ENCODE measurements around the gene MSANTD1. TPM values are rescaled to one million over a fixed set of nuclear protein-coding genes. Genes with fewer than 3 reads are reported as not detected.

Gene MSANTD1
- total and polyA plus RNA-seq, 2 of the 8 experiments (the other 6 are each of a cell fraction or from before 2014, with no cell fraction given): 0.23 to 0.45 TPM

DNA sequence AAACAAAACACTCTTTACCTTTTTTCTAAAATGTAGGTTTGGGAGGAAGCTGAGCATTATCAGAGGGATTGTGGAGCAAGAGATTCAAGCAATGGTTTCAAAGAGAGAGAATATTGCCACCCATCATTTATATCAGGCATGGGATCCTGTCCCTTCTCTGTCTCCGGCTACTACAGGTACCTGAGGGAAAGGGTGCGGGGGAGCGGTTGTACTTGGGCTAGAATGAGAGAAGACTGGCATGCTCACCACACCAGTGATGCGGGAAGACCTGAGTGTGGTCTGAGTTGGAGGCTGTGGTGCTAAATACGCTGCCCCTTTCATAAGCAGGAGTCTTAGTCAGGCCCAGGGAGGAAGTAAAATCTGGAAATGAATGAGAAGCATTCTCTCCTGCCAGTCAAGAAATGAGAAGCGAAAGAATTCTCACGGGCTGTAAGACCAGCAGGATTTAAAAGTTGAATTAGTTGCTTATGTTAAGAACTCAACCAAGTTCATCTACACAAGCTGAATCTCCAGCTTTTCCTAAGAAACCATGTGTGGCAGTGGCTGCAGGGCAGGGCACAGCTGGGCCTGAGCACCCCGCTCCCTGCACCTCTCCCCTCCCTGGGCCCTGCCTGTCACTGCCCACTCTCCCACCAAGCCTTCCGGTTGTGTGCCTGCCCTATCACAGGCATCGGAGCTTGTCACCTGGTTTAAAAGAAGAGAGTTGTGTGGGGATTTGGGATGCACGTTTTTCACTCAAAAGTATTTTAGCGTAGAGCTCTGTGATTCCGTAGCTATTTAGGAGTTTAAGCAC lies 24.8 kb upstream of the MSANTD1 start:
- 91% methylated on average over 13 of the region's 13 CpGs; no CpG with 5 or more reads in 1 of the 2 experiments for WGBS, 2 experiments (ENCODE audit: extremely low coverage in 1 of 2, insufficient coverage in 1 of 2, insufficient read length in 1 of 2, insufficient replicate concordance in 2 of 2, low coverage in 1 of 2, low lambda C conversion rate in 2 of 2, missing lambda C conversion rate in 1 of 2)
- Histone ChIP-seq H2BK20ac (ENCODE audit: low read length) (no peak overlapping the region), H3K56ac (replicated peaks; ENCODE audit: insufficient read length, low read depth, low read length) (no peak overlapping the region), H3K9me3 (ENCODE audit: insufficient read depth in 2 of 2, low read depth in 1 of 2, low read length in 1 of 2) (peaks cover 0 to 3% of the 10 kb centered on the region in 2 experiments; a peak in 1 of 4 replicates), H3K4ac (replicated peaks; ENCODE audit: insufficient read length, low read depth, low read length) (no peak overlapping the region), H3K79me1 (ENCODE audit: low read depth, low read length) (no peaks in the 10 kb centered on the region; the same call in 1 of the 2 replicates), H2AFZ (ENCODE audit: low read length) (no peak overlapping the region), H2AK5ac (ENCODE audit: low read depth, low read length) (no peak overlapping the region), H3K79me2 (ENCODE audit: control insufficient read depth in 1 of 2, insufficient read depth in 2 of 2, low read length in 2 of 2) (no peaks in the 10 kb centered on the region), H3K4me3 (ENCODE audit: extremely low read depth in 1 of 4, insufficient read depth in 2 of 4, low read depth in 3 of 4, low read length in 4 of 4) (no peak overlapping the region), H3K9ac (replicated peaks in 1 of 4; ENCODE audit: extremely low read depth in 1 of 4, low read depth in 3 of 4, low read length in 3 of 4) (no peak overlapping the region), H2BK12ac (ENCODE audit: low read depth, low read length) (no peak overlapping the region), H2BK5ac (ENCODE audit: low read depth, low read length) (no peak overlapping the region), H3K4me2 (ENCODE audit: insufficient read depth in 1 of 2, low read depth in 2 of 2, low read length in 2 of 2) (no peak overlapping the region), H4K20me1 (replicated peaks in 1 of 2; ENCODE audit: control insufficient read depth in 1 of 2, insufficient read depth in 2 of 2, low read length in 2 of 2) (peaks cover 5 to 8% of the 10 kb centered on the region in 2 experiments), H2BK15ac (ENCODE audit: low read length) (no peak overlapping the region), H3K36me3 (ENCODE audit: control insufficient read depth in 2 of 4, insufficient read depth in 4 of 4, low read length in 3 of 4) (peaks cover 13 to 57% (median 38%) of the 10 kb centered on the region in 4 experiments), H3K27me3 (replicated peaks in 1 of 4; ENCODE audit: control insufficient read depth in 3 of 4, extremely low read depth in 1 of 4, insufficient read depth in 3 of 4, low read length in 3 of 4) (no peaks in the 10 kb centered on the region), H3K27ac (ENCODE audit: low read depth, low read length) (no peak overlapping the region), H4K8ac (ENCODE audit: extremely low read depth, insufficient read depth, low read length) (no peak overlapping the region), H3K14ac (ENCODE audit: insufficient read length) (no peak overlapping the region), H4K91ac (replicated peaks; ENCODE audit: insufficient read length, low read length) (no peak overlapping the region), H3K23me2 (ENCODE audit: low read depth, low read length) (no peaks in the 10 kb centered on the region; the same call in 1 of the 2 replicates), H2BK120ac (replicated peaks; ENCODE audit: low read depth, low read length) (no peak overlapping the region), H4K5ac (ENCODE audit: insufficient read length, low read depth, low read length) (no peak overlapping the region), H3K23ac (ENCODE audit: insufficient read length) (no peak overlapping the region), H3K18ac (ENCODE audit: extremely low read depth, low read length) (no peak overlapping the region), H3K4me1 (replicated peaks in 1 of 4; ENCODE audit: control insufficient read depth in 3 of 4, insufficient read depth in 4 of 4, low read length in 3 of 4) (no peaks in the 10 kb centered on the region)
- ChIA-PET CTCF (ENCODE audit: partially characterized antibody) (interaction anchor here (0.6 to 2.7 kb wide), 8 partner anchors 9 to 290 kb away, joined by 3 to 9 read pairs (median 4); no protein-coding TSS in a partner anchor), POLR2A (ENCODE audit: partially characterized antibody) (no interaction called here)
- DNase-seq (ENCODE audit: low read depth in 1 of 2, low spot score in 2 of 2) (no peak), FAIRE-seq (no peak)
- TF ChIP-seq, protein P1, sequence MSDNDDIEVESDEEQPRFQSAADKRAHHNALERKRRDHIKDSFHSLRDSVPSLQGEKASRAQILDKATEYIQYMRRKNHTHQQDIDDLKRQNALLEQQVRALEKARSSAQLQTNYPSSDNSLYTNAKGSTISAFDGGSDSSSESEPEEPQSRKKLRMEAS (IDR thresholded peaks at IDR 0.05): no peak
- TF ChIP-seq RAD21 (IDR thresholded peaks at IDR 0.05 in 1 of 2, conservative IDR thresholded peaks at IDR 0.05 in 1 of 2; ENCODE audit: low read depth in 2 of 2, low read length in 2 of 2) (no peak), POU5F1 (IDR thresholded peaks at IDR 0.05; ENCODE audit: low read depth, low read length) (no peak), RNF2 (IDR thresholded peaks at IDR 0.05; ENCODE audit: borderline replicate concordance, low read depth, low read length, missing control alignments, poor library complexity, severe bottlenecking) (no peak), BRCA1 (IDR thresholded peaks at IDR 0.05; ENCODE audit: low read depth, low read length) (no peak), CHD2 (IDR thresholded peaks at IDR 0.05; ENCODE audit: low read length) (no peak), TCF12 (IDR thresholded peaks at IDR 0.05; ENCODE audit: low read depth, low read length) (no peak), SIN3A (conservative IDR thresholded peaks at IDR 0.05 in 1 of 2, IDR thresholded peaks at IDR 0.05 in 1 of 2; ENCODE audit: low read depth in 1 of 2, low read length in 2 of 2) (no peak), EGR1 (IDR thresholded peaks at IDR 0.05; ENCODE audit: borderline replicate concordance, low read depth, low read length) (no peak)

All from H1 (cell line).